ENCODE measurements around the gene MRPL36.

GRCh38 chr5:1830571-1831228 lies 31.1 kb upstream of the MRPL36 start:
- no peak for TF ChIP-seq POLR2A (IDR thresholded peaks at IDR 0.05)
- TF ChIP-seq CTCF (IDR thresholded peaks at IDR 0.05): no peak
- TF ChIP-seq POLR2AphosphoS5 (IDR thresholded peaks at IDR 0.05): no peak
